GM19328 (cell line): Measurements from ENCODE around the gene MAP4K5.
"Not testable (repeated sequence)": the region's sequence is repeated elsewhere in the genome, so short reads cannot be mapped to it uniquely, and the experiment has no call there.

Source experiments
- ATAC-seq: cut with Tn5 transposase; IDR thresholded peaks from one replicate; pipeline ENCODE4 v1.9.1; 2021; ENCODE audit warnings: mild to moderate bottlenecking, moderate library complexity; ENCODE audit not compliant: unreplicated experiment

Gene MAP4K5

DNA sequence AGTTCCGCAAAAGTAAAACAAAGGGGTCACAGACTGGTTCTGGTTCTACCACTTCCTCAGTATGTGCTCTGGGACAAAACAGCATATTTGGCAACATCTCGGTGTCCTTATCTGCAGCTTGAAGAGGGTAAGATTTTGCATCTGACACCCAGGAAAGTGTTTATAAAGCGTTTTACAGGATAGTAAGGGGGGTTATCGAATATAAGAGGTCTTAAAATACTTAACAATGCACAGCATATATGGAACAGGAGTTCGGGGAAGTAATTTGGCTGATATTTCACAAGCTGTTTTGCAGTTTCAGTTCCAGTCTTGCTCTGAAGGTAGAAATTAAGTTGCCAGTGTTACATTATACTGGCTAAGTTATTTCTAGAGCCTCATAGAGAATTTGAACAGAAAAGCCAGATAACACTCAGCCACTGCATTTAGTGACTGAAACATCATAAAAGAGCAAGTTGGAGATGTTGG is 904 bp upstream of the MAP4K5 start:
- no peak for ATAC-seq

DNA sequence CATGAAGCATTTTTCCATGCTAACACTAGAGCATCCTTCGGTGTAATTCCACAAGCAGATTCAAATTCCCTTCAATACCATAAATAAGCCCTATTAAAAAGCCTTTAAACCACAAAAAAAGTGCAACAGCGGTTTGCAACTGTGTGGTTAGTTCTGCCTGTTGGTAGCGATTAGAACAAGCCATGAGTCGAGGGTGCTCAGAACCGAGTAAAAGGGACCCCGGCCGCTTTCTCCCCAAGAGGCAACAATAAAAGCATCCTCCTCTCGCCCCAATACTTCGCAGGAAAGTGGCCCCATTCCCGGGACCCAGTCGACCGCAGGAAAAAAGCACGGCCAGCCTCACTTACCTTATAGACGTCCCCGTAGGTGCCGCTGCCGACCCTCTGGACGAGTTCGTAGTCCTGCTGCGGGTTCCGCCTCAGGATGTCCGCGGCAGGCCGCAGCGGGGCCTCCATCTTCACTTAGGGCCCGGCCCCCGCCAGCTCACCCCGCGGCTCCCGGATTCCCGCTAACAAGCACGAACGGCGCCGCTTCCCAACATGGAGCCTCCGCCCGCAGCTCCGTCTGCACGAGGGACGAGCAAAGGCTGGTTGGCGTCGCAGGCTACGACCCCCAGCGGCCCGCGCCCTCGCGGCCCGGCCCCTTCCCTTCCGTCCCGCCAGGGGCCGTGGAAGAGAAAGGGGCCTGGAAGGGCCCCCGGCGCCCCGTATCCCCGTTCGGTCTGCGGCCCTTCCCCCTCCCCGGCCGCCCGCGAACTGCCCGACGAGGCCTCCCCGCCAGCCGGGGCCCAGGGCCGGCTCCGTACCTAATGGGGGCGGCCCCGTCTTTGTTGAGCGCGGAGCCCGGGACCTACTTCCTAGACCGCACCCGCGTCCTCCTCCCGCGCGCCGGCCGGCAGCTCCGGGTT is 521 bp downstream of the MAP4K5 start:
- peak; percentile 12 for ATAC-seq

DNA sequence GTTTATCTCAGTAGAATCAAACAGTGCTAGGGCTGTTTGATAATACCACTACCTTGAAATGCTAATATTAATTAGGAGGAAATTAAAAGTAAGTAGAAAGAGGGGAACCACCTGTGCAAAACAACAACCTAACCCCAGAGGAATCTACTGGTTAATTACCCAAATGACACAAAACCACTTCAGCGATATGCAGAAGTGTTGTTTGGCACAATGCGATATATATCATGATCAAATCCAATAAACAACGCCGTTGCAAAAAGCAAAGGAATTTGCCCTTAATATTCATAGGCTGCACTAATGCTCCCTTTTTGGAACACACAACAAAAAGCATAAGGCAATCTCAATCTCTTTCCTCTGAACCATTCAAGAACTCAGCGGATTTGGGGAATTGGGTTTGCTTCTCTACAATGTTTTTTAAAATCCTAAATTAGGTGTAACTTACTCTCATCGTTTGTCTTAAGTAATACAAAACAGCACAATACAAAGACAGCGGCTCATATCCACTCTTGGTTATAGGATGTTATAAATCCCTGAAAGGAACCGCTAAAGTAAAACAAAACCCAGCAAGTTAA is 1.5 kb downstream of the MAP4K5 start:
- no peak for ATAC-seq

DNA sequence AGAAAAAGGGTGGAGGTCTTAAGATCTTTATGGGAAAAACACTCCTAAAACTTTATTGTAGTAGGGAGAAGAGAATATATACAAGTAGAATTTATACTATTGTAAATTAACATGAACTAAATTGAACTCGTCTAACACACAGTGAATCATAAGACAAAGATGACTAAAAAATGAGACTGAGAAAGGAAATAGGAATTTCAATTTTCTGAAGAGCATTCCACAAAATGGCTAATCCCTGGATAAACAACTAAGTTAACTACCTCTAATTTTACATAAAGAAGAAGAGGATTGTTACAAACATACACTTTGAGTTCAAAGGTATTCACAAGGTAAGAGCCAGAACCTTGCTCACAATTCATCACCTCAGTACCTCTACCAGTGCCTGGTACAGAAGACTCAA is 2.0 kb downstream of the MAP4K5 start:
- no peak for ATAC-seq

GRCh38 chr14:50529288-50530179 is 2.8 kb downstream of the MAP4K5 start:
- no peak for ATAC-seq

GRCh38 chr14:50528000-50528399 is 4.4 kb downstream of the MAP4K5 start:
- no peak for ATAC-seq

DNA sequence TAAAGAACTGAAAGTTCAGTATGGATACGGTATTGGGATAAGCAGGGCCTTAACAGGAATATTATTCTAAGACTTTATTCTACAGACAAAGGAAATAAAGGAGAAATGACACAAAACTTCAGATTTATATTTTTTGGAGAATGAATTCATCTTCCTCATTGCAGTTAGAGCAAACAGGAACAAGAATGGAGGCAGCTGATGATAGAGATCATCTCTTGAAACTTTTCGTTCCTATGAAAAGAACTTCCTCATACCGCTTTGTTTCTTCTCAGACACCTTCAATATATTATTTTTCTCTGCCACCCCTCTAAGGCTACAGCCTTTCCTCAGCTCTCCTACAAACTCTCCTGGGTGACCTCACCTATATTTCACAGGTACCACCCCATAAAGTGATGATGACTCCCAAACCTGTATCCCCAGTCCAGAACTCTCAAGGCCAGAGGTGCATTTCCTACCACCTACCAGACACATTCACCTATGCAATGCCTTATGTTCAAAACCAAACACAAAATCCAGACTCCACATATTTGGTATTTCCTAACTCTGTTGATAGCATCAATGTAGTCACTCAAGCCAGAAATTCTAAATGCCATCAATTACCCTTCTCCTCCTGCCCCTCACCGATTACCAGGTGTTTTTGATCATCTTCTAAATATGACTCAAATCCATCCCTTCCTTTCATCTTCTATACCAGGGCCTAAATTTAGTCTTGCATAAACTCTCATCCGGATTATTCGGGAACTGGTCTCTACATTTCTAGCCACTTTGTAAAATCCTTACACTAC is 7.4 kb downstream of the MAP4K5 start:
- no peak for ATAC-seq

DNA sequence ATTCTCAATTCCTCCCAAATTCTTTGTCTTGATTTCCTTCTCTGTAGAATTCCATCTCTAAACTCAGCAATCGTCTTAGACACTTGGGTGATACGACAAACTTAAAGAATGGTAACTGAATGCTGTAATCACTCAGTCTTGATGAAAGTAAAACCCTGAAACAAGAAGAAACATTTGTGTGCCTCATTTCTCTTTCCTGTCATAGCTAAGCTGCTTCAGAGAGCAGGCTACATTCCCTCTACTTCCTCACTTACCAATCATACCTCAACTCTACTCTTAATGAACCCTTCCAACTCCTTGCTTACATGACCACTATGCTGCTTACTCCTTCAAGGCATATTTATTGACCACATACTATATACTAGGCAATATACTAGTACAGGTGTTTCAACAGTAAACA is 8.3 kb downstream of the MAP4K5 start:
- no peak for ATAC-seq

GRCh38 chr14:50523271-50524041 is 8.9 kb downstream of the MAP4K5 start:
- ATAC-seq = no peak

DNA sequence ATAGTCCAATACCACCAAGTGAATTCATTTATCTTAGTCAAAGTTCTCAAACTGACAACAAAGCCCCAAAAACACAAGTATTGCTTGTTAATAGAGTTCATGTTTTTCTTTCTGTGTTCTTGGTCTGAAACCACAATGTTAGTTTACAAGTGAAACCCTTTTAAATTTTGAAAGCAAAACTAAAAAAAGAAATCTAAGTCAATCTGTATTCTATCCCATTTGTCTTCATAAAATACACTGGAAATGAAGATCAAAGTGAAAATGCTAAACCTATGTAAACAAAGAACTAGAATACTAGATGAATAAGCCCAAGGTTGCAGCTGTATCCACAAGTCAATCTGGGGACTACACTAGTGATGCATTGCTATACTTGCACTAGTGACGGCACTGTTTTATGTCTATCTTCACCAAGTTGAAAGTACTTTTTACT is 10.4 kb downstream of the MAP4K5 start:
- ATAC-seq = peak; percentile 66

GRCh38 chr14:50520947-50521815 is 11.2 kb downstream of the MAP4K5 start:
- peak; percentile 57 for ATAC-seq

- ATAC-seq = no peak
Measured at GRCh38 chr14:50516091-50516490, 16.3 kb downstream of the MAP4K5 start.

- ATAC-seq = no peak
Measured at GRCh38 chr14:50512463-50512862, 19.9 kb downstream of the MAP4K5 start.

DNA sequence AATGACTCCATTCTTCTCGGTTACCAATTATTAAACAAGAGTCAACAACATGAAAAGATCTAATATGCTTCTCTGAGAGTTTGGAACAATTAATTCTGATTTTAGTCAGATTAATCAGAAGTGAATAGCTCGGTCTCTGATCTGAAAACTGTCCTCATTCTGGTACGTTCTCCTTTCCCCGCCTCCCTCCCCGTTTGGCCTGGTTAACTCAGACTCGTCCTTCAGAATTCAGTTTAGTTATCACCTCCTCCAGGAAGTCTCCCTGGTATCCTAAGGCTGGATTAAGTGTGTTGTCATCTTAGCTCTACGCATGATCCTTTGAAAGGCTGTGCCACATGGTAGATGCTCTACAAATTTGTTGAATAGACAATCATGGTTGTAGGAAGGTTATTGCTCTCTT is 22.2 kb downstream of the MAP4K5 start:
- no peak for ATAC-seq

- ATAC-seq = not testable (repeated sequence)
Measured at GRCh38 chr14:50507078-50507477, 25.3 kb downstream of the MAP4K5 start.

DNA sequence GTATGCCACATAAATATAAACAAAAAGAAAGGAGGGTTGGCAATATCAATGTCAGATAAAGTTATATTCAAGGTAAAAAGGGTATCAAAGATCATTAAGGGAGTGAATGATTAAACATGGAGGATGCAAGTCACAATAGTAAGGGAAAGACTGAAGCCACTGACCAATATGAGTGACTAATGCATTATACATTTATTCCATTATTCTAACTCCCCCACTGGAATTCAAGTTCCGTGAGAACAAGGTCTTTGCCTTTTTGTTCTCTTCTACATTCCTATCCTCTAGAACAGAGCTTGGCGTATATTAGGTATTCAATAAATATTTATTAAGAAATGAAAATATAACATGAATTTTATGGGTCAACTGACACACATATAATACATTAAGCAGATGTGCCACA is 30.7 kb downstream of the MAP4K5 start:
- ATAC-seq = no peak

DNA sequence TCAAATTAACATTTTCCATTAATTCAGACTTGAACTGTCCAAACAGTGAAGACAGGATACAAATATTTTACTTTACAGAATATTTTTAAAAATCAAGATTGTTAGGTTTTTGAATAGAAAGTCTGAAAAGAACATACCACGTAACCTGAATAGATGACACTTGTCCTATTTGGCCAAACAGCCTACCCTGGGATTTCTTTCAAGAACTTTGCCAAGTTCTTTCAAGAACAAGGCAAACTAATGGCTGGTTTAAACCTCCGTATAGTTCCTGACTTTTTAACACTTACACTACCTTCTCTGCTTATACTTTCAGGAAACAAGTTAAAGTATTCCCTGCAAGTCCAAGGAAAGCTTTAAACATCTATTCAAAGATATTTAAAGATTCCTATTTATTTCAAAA is 35.0 kb downstream of the MAP4K5 start:
- ATAC-seq = no peak

GRCh38 chr14:50489851-50490250 is 42.5 kb downstream of the MAP4K5 start:
- ATAC-seq = no peak

GRCh38 chr14:50488521-50488920 is 43.8 kb downstream of the MAP4K5 start:
- ATAC-seq = no peak
